Liver (tissue), 9 donors: ENCODE data around the gene ZFP36L1. TPM values are rescaled to one million over a fixed set of nuclear protein-coding genes. Genes with fewer than 3 reads are reported as not detected.
A peak's percentile ranks its signal among the peaks of the same experiment; 100 is the strongest.

Experiments used
- DNase-seq: peaks from one replicate; pipeline ENCODE4 v3.0.0-alpha.2; 2017; ENCODE audit warnings: low spot score
- H3K27ac ChIP-seq, 2 donors: one replicate each; pipeline ENCODE4 v1.7.0; 2013; ENCODE audit warnings: inconsistent platforms in 2 of 2, low read length in 2 of 2, control low read depth in 1 of 2, low read depth in 1 of 2, mild to moderate bottlenecking in 1 of 2
- H3K27me3 ChIP-seq, 4 donors: one replicate each; pipeline versions ENCODE4 v1.6.1 to v1.7.0; 2013; ENCODE audit warnings: low read length in 3 of 4, inconsistent platforms in 1 of 4, mild to moderate bottlenecking in 1 of 4, moderate library complexity in 1 of 4; ENCODE audit not compliant: control insufficient read depth in 4 of 4, insufficient read depth in 4 of 4
- H3K36me3 ChIP-seq, 4 donors: one replicate each; pipeline versions ENCODE4 v1.6.1 to v1.7.0; 2013; ENCODE audit warnings: low read length in 3 of 4, mild to moderate bottlenecking in 3 of 4, low read depth in 1 of 4, moderate library complexity in 1 of 4; ENCODE audit not compliant: control insufficient read depth in 4 of 4, insufficient read depth in 3 of 4
- H3K4me1 ChIP-seq, 4 donors: one replicate each; pipeline versions ENCODE4 v1.6.1 to v1.7.0; 2013; ENCODE audit warnings: low read length in 3 of 4, mild to moderate bottlenecking in 3 of 4, moderate library complexity in 1 of 4; ENCODE audit not compliant: control insufficient read depth in 4 of 4, insufficient read depth in 4 of 4
- H3K4me3 ChIP-seq, 3 donors: one replicate each; pipeline versions ENCODE4 v1.6.1 to v1.7.0; 2013; ENCODE audit warnings: low read length in 3 of 3, control low read depth in 1 of 3, low read depth in 1 of 3, mild to moderate bottlenecking in 1 of 3
- H3K9ac ChIP-seq, 2 donors: one replicate each; pipeline ENCODE4 v1.7.0; 2013; ENCODE audit warnings: low read length in 2 of 2, mild to moderate bottlenecking in 2 of 2, moderate library complexity in 2 of 2, control low read depth in 1 of 2, low read depth in 1 of 2
- H3K9me3 ChIP-seq, 4 donors: one replicate each; pipeline versions ENCODE4 v1.6.1 to v1.7.0; 2013; ENCODE audit warnings: low read length in 3 of 4; ENCODE audit not compliant: control insufficient read depth in 4 of 4
- ATF3 ChIP-seq: IDR thresholded peaks from 2 replicates; pipeline ENCODE4 v1.6.1; 2016; ENCODE audit warnings: antibody characterized with exemption
- FOXA2 ChIP-seq: IDR thresholded peaks from 2 replicates; pipeline ENCODE4 v1.6.1; 2016; ENCODE audit warnings: antibody characterized with exemption
- JUND ChIP-seq, 2 donors: IDR thresholded peaks; 2 replicates each; pipeline ENCODE4 v1.6.1; 2016; ENCODE audit warnings: antibody characterized with exemption in 2 of 2
- MAX ChIP-seq: IDR thresholded peaks from 2 replicates; pipeline ENCODE4 v1.6.1; 2016; ENCODE audit warnings: antibody characterized with exemption
- RAD21 ChIP-seq, 2 donors: IDR thresholded peaks; 2 replicates each; pipeline ENCODE4 v1.6.1; 2016; ENCODE audit warnings: antibody characterized with exemption in 2 of 2, mild to moderate bottlenecking in 2 of 2
- REST ChIP-seq: IDR thresholded peaks from 2 replicates; pipeline ENCODE4 v1.6.1; 2016; ENCODE audit warnings: antibody characterized with exemption, mild to moderate bottlenecking
- SP1 ChIP-seq: IDR thresholded peaks from 2 replicates; pipeline ENCODE4 v1.6.1; 2018; ENCODE audit warnings: antibody characterized with exemption, mild to moderate bottlenecking
- TAF1 ChIP-seq: conservative IDR thresholded peaks from 2 replicates; pipeline ENCODE4 v1.6.1; 2016; ENCODE audit warnings: antibody characterized with exemption, mild to moderate bottlenecking
- WGBS: extraction: QIAGEN DNeasy Blood & Tissue Kit; methylation state at CpG from one replicate; pipeline ENCODE4 v1.1.7; 2013; 5-methylcytosine and 5-hydroxymethylcytosine counted together
- polyA plus RNA-seq, 2 donors: library from polyadenylated mRNA; stranded (reverse) in 1 of 2; unstranded in 1 of 2; fragments of 200-250 nt in 1 of 2; fragments of >200 nt in 1 of 2; fragmentation: Nextera tagmentation in 1 of 2; extraction: Ambion mirVana in 1 of 2; gene quantifications; one replicate each; pipeline versions ENCODE4 v1.2.1 to v1.2.3, GENCODE V29; 2013 to 2015
- total RNA-seq, 2 donors: library from RNA; depleted of rRNA; stranded (reverse); fragments of >200 nt; gene quantifications; one replicate each; pipeline ENCODE4 v1.2.3, GENCODE V29; 2014
- TF ChIP-seq, protein P1 (sequence below): fragments of 150-350 bp; IDR thresholded peaks from 2 replicates; pipeline ENCODE4 v1.5.1; 2017; ENCODE audit warnings: improper control_type of control experiment, low read depth, low read length; ENCODE audit not compliant: missing input control
- donor health status: healthy.
- donor health status: healthy.
- donor health status: healthy.
- donor health status: healthy.
- donor health status: healthy.

ZFP36L1 gene
- total and polyA plus RNA-seq, 4 donors, result 25.0 to 170 (median 69.5) TPM

DNA sequence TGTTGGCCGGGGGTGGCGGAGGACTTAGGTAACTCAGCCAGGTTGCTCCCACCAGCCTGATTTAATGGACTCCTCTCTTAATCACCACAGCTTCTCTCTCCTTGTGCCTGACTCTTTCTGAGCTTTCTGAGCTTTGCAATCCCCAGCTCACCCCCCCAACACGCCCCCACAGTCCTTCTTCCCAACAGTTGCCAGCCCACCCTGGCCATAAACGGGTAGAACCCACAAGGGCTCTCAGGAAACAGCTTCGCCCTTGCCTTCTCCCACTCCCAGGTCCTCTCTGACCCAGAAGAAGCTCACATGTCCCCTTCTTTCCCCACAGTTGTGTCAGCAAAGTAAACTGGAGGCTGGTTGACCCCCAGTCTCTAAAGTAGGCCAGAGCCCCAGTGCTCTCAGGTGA lies 32.9 kb downstream of the ZFP36L1 start:
- no peaks in the 10 kb centered on the region for H3K36me3 ChIP-seq
- no peak overlapping the region for H3K27ac ChIP-seq
- H3K4me3 ChIP-seq, result no peak overlapping the region
- TF ChIP-seq JUND (IDR thresholded peaks at IDR 0.05), result no peak
- H3K4me1 ChIP-seq, result peaks cover 3 to 36% (median 16%) of the 10 kb centered on the region in 4 donors
- no peaks in the 10 kb centered on the region for H3K27me3 ChIP-seq
- 88% methylated on average over 5 of the region's 5 CpGs for WGBS
- no peak overlapping the region for H3K9ac ChIP-seq
- no peak for DNase-seq
- no peaks in the 10 kb centered on the region for H3K9me3 ChIP-seq

DNA sequence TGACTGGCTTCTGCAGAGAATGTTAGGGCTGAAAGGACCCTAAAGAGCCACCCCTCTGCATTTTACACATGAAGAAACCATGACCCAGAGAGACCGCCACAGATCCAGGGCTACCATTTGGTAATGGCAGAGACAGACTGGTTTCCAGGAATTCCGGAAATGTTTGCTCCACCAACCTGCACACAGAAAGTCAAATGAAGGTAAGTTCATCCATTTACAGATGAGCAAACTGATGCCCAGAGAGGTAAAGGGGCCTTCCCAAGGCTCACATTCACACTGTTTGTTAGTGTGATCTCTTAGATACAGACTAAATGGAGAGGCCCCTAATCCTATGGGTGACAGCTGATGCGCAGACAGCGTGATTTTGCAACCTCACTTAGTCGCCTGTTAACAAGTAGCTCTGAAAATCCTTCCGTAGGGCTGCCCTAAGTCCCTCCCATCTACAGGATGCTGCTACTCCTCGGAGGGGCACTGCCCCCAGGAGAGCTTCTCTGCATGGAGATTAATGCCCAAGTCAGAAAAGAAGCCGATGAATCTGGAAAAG lies 33.8 kb downstream of the ZFP36L1 start:
- Histone ChIP-seq H3K36me3 (no peaks in the 10 kb centered on the region), H3K4me1 (peaks cover 3 to 36% (median 16%) of the 10 kb centered on the region in 4 donors)
- 96% methylated on average over 8 of the region's 8 CpGs for WGBS

More for the DNA sequence above, 33.8 kb downstream of the ZFP36L1 start:
- H3K9ac ChIP-seq, result no peak overlapping the region
- no peaks in the 10 kb centered on the region for H3K27me3 ChIP-seq
- no peak for DNase-seq
- H3K9me3 ChIP-seq, result no peaks in the 10 kb centered on the region
- H3K27ac ChIP-seq, result peak overlapping the region in 1 of 2 donors; percentile 3
- H3K4me3 ChIP-seq, result no peak overlapping the region
- TF ChIP-seq RAD21 (IDR thresholded peaks at IDR 0.05) (no peak), SP1 (no peak), MAX (no peak), ATF3 (no peak), REST (no peak), TAF1 (no peak), FOXA2 (no peak)
- TF ChIP-seq, protein P1, sequence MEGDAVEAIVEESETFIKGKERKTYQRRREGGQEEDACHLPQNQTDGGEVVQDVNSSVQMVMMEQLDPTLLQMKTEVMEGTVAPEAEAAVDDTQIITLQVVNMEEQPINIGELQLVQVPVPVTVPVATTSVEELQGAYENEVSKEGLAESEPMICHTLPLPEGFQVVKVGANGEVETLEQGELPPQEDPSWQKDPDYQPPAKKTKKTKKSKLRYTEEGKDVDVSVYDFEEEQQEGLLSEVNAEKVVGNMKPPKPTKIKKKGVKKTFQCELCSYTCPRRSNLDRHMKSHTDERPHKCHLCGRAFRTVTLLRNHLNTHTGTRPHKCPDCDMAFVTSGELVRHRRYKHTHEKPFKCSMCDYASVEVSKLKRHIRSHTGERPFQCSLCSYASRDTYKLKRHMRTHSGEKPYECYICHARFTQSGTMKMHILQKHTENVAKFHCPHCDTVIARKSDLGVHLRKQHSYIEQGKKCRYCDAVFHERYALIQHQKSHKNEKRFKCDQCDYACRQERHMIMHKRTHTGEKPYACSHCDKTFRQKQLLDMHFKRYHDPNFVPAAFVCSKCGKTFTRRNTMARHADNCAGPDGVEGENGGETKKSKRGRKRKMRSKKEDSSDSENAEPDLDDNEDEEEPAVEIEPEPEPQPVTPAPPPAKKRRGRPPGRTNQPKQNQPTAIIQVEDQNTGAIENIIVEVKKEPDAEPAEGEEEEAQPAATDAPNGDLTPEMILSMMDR, result no peak
